Neural crest cell (in vitro differentiated cells): Measurements from ENCODE around the gene SMARCC1. TPM values are rescaled to one million over a fixed set of nuclear protein-coding genes. Genes with fewer than 3 reads are reported as not detected.

ENCODE experiments used
- DNase-seq: peaks from one replicate; pipeline ENCODE4 v3.0.0; 2021; ENCODE audit warnings: low read depth, mixed read lengths, low spot score
- H3K27ac Mint-ChIP-seq: one replicate; pipeline ENCODE4 v1.8.0; 2021; ENCODE audit warnings: mild to moderate bottlenecking, mixed read lengths; ENCODE audit not compliant: unreplicated experiment
- H3K27me3 Mint-ChIP-seq: 2 replicates; pipeline ENCODE4 v1.8.0; 2021; ENCODE audit warnings: low read depth, mild to moderate bottlenecking, mixed read lengths
- H3K36me3 Mint-ChIP-seq: 2 replicates; pipeline ENCODE4 v1.8.0; 2021; ENCODE audit warnings: low read depth, mild to moderate bottlenecking, mixed read lengths
- H3K4me1 Mint-ChIP-seq: 2 replicates; pipeline ENCODE4 v1.8.0; 2021; ENCODE audit warnings: mixed read lengths
- H3K4me3 Mint-ChIP-seq: one replicate; pipeline ENCODE4 v1.8.0; 2021; ENCODE audit warnings: mild to moderate bottlenecking, mixed read lengths
- H3K9me3 Mint-ChIP-seq: 2 replicates; pipeline ENCODE4 v1.8.0; 2021; ENCODE audit warnings: mixed read lengths
- CTCF ChIP-seq: fragments of 200-600 bp; sonication (generic); conservative IDR thresholded peaks from 2 replicates; pipeline ENCODE4 v1.5.0; 2021; ENCODE audit warnings: antibody characterized with exemption, mild to moderate bottlenecking
- total RNA-seq: library from RNA; stranded (reverse); gene quantifications from 2 replicates; pipeline ENCODE4 v1.2.1, GENCODE V29; 2021

The SMARCC1 gene
- total RNA-seq, 1 donor from 2014 or later, result 281 TPM

DNA sequence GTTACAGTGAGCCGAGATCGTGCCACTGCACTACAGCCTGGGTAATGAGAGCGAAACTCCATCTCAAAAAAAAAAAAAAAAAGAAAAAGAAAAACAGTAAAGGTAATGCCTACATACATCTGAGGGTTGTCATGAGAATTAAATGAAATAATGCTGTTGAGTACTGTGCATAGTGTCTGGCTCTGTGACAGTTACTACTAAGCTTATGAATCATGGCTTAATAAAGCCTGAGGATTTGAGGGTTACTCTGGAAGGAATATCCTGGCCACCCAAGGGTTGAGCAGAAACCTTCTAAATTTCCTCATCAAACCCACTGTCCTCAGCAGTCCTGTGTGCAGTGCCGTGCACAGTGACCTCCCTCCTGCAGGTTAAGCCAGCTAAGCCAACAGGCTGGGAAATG, 241.4 kb downstream of the SMARCC1 start:
- Mint-ChIP-seq H3K27ac (no peak overlapping the region), H3K4me3 (no peak overlapping the region), H3K27me3 (no peaks in the 10 kb centered on the region), H3K4me1 (peaks cover 17% of the 10 kb centered on the region), H3K9me3 (no peaks in the 10 kb centered on the region), H3K36me3 (no peaks in the 10 kb centered on the region)
- DNase-seq, result no peak
- no peak for TF ChIP-seq CTCF

GRCh38 chr3:47536967-47537366, 244.7 kb downstream of the SMARCC1 start:
- no peaks in the 10 kb centered on the region for H3K36me3 Mint-ChIP-seq
- H3K27ac Mint-ChIP-seq, result peak overlapping the region; percentile 75
- no peak overlapping the region for H3K4me3 Mint-ChIP-seq
- TF ChIP-seq CTCF, result no peak
- peaks cover 13% of the 10 kb centered on the region for H3K4me1 Mint-ChIP-seq
- DNase-seq, result no peak
- no peaks in the 10 kb centered on the region for H3K27me3 Mint-ChIP-seq
- no peaks in the 10 kb centered on the region for H3K9me3 Mint-ChIP-seq

DNA sequence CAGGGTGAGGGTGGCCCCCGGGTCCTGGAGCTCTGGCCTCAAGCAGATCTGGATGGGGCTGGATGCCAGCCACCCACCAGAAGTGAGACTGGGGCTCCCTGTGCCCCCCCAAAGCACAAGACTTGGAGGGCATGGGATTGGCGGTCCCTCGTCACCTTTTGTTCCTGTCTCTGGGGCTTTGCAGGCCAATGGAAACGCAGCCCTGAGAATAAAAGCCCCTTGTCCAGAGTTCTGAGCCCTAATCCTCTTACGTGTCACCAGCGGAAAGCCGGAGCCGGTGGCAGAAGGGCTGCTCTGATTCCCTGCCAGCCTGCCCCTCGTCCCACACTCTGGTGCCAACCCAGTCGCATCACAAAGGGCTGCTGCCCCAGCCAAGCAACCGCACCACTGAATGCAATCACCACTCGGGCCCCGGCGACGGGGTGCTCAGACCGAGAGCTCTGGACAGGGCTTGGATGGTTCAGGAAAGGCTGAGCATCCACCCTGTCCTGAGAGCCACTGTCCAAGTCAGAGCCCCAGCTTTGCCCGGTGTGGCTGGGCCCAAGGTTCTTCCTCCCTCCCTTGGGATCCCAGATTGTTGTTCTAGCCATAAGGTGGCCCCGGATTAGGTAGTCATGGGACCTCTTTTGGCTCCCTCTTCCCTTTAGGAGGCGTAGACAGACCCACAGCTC, 245.3 kb downstream of the SMARCC1 start:
- DNase-seq, result no peak
- no peak for TF ChIP-seq CTCF
- no peak overlapping the region for H3K4me3 Mint-ChIP-seq
- no peaks in the 10 kb centered on the region for H3K9me3 Mint-ChIP-seq
- H3K27me3 Mint-ChIP-seq, result no peaks in the 10 kb centered on the region
- peak overlapping the region; percentile 35 for H3K27ac Mint-ChIP-seq
- no peaks in the 10 kb centered on the region for H3K36me3 Mint-ChIP-seq
- peaks cover 7% of the 10 kb centered on the region for H3K4me1 Mint-ChIP-seq

Other genes with a start within 250 kb of the SMARCC1 start
- gene CSPG5, start 203.0 kb downstream of the SMARCC1 start, total RNA-seq, result 21.9 and 23.3 TPM in 2 replicates
- gene DHX30, start 21.2 kb upstream of the SMARCC1 start, total RNA-seq, result 140 and 142 TPM in 2 replicates
- 141 and 150 TPM in 2 replicates for gene MAP4, start 234.5 kb upstream of the SMARCC1 start, total RNA-seq